Superior temporal gyrus (tissue), 1 donor: Measurements from ENCODE around the gene CKAP2.
"Not testable (repeated sequence)": the region's sequence is repeated elsewhere in the genome, so short reads cannot be mapped to it uniquely, and the experiment has no call there.

Experiments used
- DNase-seq: peaks from one replicate; pipeline ENCODE4 v3.0.0-alpha.2; 2016; ENCODE audit errors: extremely low spot score

Gene CKAP2

DNA sequence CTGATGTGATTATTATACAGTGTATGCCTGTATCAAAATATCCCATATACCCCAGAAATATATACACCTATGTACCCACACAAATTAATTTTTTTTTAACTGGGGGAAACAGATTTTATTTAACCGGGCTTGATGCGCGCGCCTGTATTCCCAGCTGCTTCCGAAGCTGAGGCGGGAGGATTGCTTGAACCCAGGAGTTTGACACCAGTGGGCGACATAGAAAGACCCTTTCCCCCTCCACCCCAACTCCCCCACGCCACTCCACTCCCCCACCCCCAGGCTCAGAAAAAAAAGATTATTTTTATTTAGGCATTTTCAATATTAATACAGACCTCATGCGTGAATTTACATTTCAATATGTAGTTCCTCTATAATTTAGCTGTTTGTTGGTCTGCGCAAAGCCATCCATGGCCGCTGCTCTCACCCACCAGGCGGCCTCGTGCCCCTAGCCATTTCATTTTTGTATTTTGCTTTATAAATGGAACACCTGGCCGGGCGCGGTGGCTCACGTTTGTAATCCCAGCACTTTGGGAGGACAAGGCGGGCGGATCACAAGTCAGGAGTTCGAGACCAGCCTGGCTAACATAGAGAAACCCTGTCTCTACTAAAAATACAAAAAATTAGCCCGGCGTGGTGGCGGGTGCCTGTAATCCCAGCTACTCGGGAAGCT is 4.0 kb upstream of the CKAP2 start:
- no peak for DNase-seq

DNA sequence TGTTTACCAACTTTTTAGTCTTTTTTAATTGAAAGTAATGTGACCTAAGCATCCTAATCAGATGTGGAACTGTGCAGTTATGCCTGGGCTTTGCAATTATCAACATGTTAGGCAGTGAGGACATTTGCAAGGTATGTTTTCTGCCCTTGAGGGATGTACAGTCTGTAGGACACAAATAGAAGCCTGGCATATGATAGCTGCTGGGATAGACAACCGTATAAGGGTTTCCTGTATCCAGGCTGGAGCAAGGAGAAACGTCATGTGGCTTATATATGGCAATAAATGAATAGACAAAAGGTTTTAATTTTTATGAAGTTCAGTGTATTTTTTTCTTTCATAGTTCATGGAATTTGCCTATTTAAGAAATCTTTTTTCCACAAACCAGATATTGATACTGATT is 2.8 kb upstream of the CKAP2 start:
- DNase-seq: no peak

DNA sequence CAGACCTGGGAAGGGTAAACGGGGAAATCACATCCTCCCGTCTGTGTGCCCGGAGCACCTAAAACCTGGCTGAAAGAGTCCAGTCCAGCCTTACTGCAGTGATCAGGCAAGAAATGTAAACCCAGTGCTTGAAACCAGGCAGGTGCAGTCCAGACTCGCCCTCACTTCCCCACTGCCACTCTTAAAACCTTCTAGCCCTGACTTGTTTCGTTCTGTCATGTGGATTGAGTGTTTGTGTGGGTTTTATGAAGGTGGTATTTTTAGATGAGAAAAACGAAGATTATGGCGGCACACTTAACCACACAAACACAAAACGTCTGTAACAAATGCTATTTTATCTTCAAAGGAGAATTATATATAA is 839 bp upstream of the CKAP2 start:
- DNase-seq: no peak

DNA sequence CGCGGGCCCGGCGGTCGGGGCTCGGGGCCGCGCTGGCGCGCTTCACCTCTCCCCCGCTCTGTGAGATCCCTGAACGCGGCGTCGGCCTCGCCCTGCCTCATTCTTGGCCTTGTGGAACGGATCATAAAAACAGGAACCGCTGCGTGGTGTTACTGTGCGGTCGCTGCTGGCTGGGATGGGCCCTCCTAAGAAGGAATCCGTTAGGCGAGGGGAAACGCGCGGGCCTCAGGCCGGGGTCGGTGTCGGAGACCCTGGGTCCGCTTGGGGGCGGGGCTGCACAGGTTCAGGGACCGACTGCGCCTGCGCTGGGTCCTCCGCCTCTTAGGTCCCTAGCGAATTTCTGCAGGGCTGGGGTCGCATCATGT is 381 bp downstream of the CKAP2 start:
- peak; percentile 48 for DNase-seq

DNA sequence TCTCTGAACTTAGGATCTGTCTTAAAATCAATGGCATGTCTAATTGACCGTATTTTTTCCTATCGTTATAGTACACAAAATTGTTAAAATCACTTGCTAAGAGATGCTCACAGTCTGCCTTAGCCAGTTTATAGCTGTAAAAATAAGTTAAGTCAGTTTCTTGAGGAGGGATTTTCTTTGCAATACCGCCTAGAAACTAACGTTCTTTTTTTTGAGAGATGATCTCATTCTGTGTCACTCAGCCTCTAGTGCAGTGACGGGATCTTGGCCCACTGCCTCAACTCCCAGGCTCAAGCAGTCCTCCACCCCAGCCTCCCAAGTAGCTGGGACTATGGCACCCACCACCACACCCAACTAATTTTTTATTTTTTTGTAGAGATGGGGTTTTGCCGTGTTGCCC is 4.4 kb downstream of the CKAP2 start:
- no peak for DNase-seq

DNA sequence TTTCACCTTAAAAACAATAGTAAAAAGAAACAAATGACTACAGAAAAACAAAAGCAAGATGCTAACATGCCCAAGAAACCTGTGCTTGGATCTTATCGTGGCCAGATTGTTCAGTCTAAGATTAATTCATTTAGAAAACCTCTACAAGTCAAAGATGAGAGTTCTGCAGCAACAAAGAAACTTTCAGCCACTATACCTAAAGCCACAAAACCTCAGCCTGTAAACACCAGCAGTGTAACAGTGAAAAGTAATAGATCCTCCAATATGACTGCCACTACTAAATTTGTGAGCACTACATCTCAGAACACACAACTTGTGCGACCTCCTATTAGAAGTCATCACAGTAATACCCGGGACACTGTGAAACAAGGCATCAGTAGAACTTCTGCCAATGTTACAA is 6.0 kb downstream of the CKAP2 start:
- DNase-seq: no peak

DNA sequence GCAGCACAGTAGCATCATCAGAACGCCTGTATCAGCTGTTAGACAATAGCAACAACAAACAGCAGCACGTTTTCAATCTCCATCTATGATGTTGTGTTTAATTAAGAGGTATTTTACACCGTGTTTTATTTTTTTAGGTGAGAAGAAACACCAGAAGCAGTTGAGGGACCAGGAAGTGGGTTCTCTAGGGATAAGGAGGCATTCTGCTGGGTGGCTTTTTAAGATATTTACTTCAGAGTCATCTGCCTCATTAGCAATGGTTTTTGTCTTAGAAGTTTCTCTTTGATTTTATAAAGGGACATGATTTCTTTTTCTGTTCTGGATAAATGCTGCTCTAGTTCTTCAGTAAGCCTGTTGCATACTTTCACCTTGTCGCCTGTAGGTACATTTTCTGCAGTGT is 8.2 kb downstream of the CKAP2 start:
- no peak for DNase-seq

DNA sequence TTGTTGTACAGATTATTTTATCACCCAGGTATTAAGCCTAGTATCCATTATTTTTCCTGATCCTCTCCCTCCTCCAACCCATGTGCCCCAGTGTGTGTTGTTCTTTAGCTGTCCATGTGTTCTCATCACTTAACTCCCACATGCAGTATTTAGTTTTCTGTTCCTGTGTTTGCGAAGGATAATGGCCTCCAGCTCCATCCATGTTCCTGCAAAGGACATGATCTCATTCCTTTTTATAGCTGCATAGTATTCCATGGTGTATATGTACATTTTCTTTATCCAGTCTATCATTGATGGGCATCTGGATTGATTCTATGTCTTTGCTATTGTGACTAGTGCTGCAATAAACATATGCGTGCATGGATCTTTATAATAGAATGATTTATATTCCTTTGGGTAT is 13.2 kb downstream of the CKAP2 start:
- not testable (repeated sequence) for DNase-seq

DNA sequence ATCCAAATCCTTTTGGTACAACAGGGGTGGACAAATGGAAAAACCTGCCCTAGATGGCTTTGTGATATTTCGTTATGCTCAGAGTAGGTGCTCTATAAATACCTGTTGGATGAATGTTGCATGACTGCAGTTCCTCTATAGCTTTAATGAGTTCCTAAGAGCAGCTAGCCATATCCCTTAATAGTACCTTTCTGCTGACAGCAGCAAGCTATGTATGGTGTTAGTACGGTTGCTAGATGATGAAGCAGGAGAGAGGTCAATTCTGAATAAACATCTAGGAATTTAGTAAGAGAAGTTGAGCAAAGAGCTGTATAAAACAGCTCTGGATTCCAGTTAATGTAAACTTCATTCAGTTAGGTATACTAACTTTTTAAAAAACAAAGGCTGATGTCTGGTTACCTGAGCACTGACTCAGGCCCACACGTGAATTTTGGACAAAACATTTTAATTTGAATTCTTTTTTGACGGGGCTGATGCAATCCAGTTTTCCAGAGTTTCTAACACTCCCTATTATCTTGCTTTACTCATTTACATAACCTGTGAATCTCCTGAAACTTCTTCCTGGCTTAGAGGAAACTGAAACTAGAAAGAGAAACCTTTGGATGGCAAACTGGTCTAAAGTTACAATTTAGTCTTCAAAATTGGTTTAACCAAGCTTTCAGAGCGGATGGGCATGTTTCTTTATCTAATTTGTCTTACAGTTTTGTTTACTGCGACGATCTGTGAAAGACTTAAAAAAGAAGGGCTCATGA is 25.6 kb downstream of the CKAP2 start:
- not testable (repeated sequence) for DNase-seq

DNA sequence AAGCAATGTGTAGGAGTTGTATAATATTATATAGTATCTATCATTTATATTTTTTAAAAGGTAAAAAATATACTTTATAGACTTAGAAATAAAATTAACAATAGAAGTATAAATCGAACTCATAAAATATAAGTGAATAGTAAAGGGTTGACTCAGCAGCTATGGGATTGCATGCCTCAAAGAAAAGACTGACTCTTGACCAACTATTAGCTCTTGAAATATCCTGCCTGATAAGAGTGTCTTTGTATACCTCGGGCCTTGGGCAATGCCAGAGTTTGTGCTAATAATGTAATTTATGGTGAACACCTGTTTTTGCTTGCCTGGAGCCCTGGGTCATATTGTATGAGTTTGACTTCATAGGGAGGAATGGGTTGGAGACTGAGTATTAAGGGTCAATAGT is 31.8 kb downstream of the CKAP2 start:
- not testable (repeated sequence) for DNase-seq

DNA sequence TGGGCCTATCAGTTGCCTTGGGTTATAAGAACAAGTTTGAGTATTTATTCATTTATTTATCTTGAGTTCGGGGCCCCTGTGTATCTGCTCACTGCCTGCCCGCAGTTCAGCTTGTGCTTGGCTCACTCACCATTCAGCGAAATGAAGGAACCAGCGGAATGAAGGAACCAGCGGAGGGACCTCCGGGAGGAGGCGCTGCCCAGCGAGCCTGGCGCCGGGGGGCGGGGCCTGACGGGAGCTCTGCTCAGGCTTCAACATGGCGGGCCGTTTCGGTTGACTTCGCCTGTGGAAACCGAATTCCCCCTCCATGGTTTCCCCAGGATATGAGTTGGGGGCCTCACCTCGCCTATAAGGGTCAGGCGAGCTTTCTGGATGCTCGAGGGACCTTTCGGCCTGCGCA is 33.5 kb downstream of the CKAP2 start:
- not testable (repeated sequence) for DNase-seq

DNA sequence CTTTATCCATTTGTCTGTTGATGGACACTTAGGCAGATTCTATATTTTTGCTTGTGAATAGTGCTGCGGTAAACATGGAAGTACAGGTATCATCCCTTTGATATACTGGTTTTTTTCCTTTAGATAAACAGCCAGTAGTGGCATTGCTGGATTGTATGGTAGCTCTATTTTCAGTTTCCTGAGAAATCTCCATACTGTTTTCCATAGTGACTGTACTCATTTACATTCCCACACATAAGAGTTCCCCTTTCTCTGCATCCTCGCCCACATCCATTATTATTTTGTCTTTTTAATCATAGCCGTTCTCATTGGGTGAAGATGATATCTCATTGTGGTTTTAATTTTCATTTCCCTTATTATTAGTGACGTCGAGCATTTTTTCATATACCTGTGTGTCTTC is 35.7 kb downstream of the CKAP2 start:
- not testable (repeated sequence) for DNase-seq

DNA sequence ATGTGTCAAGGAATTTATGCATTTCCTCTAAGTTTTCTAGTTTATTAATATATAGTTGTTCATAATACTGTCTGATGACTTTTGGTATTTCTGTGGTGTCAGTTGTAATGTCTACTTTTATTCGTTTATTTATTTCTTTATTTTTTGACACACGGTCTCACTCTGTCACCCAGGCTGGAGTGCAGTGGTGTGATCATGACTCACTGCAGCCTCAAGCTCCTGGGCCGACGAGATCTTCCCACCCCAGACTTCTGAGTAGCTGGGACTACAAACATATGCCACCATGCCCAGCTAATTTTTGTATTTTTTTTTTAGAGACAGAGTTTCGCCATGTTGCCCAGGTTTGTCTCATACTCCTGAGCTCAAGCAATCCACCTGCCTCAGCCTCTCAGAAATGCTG is 39.0 kb downstream of the CKAP2 start:
- DNase-seq: not testable (repeated sequence)

DNA sequence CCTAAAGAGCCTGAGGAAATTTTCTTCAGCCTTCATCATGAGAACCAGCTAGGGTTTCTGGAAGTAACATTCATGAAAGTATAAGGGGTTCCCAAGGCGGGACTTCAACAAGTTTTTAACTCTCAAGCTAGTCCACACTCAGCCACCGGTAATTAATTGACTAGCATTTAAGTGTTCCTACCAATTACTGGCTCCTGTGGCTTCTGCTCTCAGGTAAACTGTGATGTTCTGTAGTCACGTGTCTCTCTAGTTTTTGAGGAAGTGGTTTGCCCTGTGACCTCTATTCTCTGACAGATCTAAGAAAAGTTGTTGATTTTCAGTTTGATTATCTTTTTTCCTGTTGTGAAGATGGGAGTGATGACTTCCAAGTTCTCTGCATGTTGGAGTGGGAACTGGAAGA is 42.7 kb downstream of the CKAP2 start:
- not testable (repeated sequence) for DNase-seq

DNA sequence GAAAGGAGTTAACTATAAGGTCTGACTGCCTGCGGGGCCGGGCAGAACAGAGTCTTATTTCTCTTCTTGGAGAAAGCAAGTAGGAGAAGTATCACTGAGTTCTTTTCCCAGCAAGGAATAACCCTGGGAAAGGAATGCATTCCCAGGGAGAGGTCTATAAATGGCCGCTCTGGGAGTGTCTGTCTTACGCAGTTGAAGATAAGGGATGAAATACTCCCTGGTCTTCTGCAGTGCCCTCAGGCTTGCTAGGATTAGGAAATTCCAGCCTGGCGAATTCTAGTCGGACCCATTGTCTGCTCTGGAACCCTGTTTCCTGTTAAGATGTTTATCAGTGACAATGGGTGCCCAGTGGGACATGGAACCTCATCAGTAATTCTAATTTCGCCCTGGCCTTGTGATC is 47.0 kb downstream of the CKAP2 start:
- DNase-seq: not testable (repeated sequence)

DNA sequence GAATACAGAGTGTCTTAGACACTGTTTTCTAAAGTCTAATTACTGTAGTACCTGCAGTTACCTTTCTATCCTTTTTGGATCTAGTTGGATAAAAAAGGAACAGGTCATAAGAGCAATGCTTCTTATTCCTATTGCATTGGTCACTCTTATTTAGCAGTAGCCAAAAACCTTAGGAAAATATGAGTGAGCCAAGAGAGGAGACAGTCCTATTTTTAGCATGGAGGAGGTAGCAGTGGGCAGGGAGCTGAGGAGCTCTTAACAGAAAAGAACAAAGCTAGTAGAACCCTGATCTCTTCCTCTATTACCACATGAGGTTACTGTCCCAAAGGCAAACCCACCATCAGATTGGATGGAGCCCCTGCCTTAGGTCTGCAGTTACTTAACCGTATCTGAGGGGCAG is 50.6 kb downstream of the CKAP2 start:
- DNase-seq: not testable (repeated sequence)

DNA sequence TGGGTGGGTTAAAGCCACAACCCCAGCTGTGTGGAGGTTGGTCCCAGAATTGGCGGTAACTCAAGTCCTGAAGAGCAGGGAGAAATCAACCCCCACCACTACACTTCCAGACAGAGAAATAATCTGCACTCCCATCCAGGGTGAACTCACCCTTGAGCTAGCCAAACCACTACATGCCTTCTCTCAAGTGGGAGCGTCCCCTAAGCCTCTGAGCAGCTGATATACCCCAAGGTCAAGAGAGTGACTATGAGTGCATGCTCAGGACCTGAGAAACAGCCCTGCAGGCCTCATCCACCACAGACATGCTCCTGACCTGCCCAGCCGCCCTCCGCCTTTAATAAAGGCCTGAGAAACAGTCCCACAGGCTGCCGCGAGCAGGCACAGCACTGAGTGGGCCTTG is 54.3 kb downstream of the CKAP2 start:
- DNase-seq: not testable (repeated sequence)

DNA sequence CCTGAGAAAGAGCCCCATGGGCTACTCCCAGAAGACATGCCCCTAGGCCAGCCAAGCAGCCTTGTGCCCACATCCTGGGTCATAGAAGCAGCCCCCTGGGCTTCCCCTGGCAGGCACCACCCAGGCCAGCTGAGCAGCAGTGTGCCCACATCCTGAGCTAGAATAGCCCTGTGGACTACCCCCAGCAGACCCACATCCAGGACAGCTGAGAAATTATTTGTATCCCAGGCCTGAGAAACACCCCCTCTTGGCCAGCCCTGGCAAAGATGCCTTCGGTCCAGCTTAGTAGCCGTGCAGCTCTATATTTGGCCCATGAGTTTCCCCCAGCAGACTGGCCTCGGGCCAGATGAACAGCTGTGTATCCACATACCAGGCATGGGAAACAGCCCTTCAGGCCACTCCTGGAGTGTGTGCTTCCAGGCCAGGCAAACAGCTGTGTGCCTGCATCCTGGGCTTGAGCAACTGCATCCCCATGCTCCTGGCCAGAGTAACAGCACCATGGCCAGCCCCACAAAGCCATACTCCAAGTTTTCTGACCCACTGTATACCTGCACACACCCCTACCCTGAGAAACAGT is 55.0 kb downstream of the CKAP2 start:
- DNase-seq: not testable (repeated sequence)

DNA sequence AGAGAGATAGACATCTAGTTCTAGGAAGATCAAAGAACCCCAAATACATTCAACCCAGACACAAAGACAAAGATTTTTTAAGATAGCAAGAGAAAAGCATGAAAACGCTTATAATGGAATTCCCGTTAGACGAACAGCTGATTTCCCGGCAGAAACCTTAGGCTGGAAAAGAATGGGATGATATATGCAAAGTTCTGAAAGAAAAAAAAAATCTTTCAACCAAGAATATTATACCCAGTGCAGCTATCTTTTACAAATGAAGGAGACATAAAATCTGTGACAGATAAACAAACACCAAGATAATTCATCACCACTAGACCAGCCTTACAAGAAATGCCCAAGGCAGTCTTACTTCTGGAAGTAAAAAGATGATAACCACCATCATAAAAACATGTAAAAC is 56.3 kb downstream of the CKAP2 start:
- not testable (repeated sequence) for DNase-seq

DNA sequence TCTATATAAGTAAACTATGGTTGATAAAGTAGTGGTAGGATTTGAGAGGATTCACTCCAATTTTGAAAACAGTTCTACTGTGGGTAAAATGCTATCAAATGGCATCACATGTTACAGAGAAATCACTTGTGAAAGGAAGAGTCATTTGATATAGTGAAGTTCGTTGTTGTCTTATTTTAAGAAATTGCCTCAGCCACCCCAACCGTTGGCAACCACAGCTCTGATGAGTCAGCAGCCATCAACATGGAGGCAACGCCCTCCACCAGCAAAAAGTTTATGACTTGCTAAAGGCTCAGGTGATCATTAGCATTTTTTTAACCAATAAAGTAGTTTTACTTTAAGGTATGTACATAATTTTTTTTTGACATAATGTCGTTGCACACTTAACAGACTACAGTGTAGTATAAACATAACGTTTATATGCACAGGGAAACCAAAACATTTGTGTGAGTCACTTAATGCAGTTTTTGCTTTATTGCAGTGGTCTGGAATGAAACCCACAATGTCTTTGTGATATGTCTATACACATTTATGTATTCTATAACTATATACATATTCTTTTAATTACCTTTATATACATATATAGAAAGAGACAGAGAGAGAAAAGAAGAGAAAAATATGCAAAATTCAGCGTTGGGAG is 58.8 kb downstream of the CKAP2 start:
- not testable (repeated sequence) for DNase-seq

DNA sequence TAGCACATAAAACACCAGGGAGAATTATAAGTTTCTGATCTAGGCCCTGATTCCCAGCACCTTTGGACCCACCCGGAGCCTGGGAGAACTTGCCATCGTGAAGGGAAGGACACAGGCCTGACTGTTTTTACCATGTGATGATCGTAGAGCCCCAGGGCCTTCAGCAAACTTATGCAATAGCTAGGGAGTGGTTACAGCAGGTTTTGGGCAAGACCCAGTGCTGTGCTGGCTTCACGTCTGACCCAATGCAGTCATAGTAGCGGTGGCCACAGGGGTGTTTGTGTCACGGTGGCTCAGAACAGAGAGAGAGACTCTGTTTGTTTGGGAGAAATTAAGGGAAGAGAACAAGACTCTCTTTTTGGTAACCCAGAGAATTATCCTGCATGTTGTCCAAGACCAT is 68.0 kb downstream of the CKAP2 start:
- not testable (repeated sequence) for DNase-seq
